Kidney capillary endothelial cell (primary cell): ENCODE data around the gene GUCA2B.

Source experiments
- DNase-seq: peaks from one replicate; pipeline ENCODE4 v3.0.0-alpha.2; 2018; ENCODE audit warnings: low spot score

Gene GUCA2B

GRCh38 chr1:42191319-42191718, 38.1 kb downstream of the GUCA2B start:
- no peak for DNase-seq

- no peak for DNase-seq
These were observed 38.9 kb downstream of the GUCA2B start for GRCh38 chr1:42192106-42192505.

GRCh38 chr1:42195841-42196240, 42.6 kb downstream of the GUCA2B start:
- DNase-seq: no peak

GRCh38 chr1:42198251-42198650, 45.0 kb downstream of the GUCA2B start:
- no peak for DNase-seq

GRCh38 chr1:42201986-42202385, 48.8 kb downstream of the GUCA2B start:
- no peak for DNase-seq
